HFFc6 (cell line): Measurements from ENCODE around the gene WDR81. TPM values are rescaled to one million over a fixed set of nuclear protein-coding genes. Genes with fewer than 3 reads are reported as not detected.

Experiments
- DNase-seq: peaks from one replicate; pipeline ENCODE4 v3.0.0-alpha.2; 2018
- H3K27ac Mint-ChIP-seq: 2 replicates; pipeline ENCODE4 v1.8.0; 2020; ENCODE audit warnings: mild to moderate bottlenecking, mixed read lengths
- H3K27me3 Mint-ChIP-seq: 2 replicates; pipeline ENCODE4 v1.8.0; 2021; ENCODE audit warnings: mild to moderate bottlenecking, moderate library complexity, mixed read lengths; ENCODE audit not compliant: insufficient read depth
- H3K36me3 Mint-ChIP-seq: 2 replicates; pipeline ENCODE4 v1.8.0; 2021; ENCODE audit warnings: low read depth, mixed read lengths
- H3K4me1 Mint-ChIP-seq: 2 replicates; pipeline ENCODE4 v1.8.0; 2020; ENCODE audit warnings: low read depth, mixed read lengths
- H3K4me3 Mint-ChIP-seq: 2 replicates; pipeline ENCODE4 v1.8.0; 2020; ENCODE audit warnings: mild to moderate bottlenecking, moderate library complexity, mixed read lengths
- H3K9me3 Mint-ChIP-seq: 2 replicates; pipeline ENCODE4 v1.8.0; 2020; ENCODE audit warnings: mild to moderate bottlenecking, mixed read lengths
- CTCF ChIP-seq: fragments of 200-600 bp; sonication (generic); IDR thresholded peaks from 2 replicates; pipeline ENCODE4 v1.5.0; 2021; ENCODE audit warnings: antibody characterized with exemption, mild to moderate bottlenecking
- total RNA-seq, 6 experiments: library from RNA; stranded (reverse); fragmentation: NEBNext Ultra II Directional; extraction: Animal tissue kit (Norgen Biotek cat#: 25700); gene quantifications; 2 replicates in 1 of 6; 3 replicates in 5 of 6; pipeline ENCODE4 v1.2.3, GENCODE V29; 2021

Gene WDR81
- total RNA-seq, 6 experiments from 2014 or later = 12.5 to 18.1 (median 13.2) TPM

GRCh38 chr17:1710807-1711553 lies 13.5 kb upstream of the WDR81 start:
- DNase-seq = no peak
- peaks cover 36% of the 10 kb centered on the region for H3K36me3 Mint-ChIP-seq
- no peaks in the 10 kb centered on the region for H3K9me3 Mint-ChIP-seq
- peaks cover 36% of the 10 kb centered on the region for H3K4me1 Mint-ChIP-seq
- peak overlapping the region; percentile 79 for H3K27ac Mint-ChIP-seq
- peaks cover 30% of the 10 kb centered on the region for H3K27me3 Mint-ChIP-seq
- no peak for TF ChIP-seq CTCF
- peak overlapping the region; percentile 91 for H3K4me3 Mint-ChIP-seq

- no peak for DNase-seq
- H3K27me3 Mint-ChIP-seq = peaks cover 31% of the 10 kb centered on the region
- peak overlapping the region; percentile 91 for H3K4me3 Mint-ChIP-seq
- peaks cover 36% of the 10 kb centered on the region for H3K36me3 Mint-ChIP-seq
- no peak for TF ChIP-seq CTCF
- peaks cover 36% of the 10 kb centered on the region for H3K4me1 Mint-ChIP-seq
- H3K27ac Mint-ChIP-seq = peak overlapping the region; percentile 79
- no peaks in the 10 kb centered on the region for H3K9me3 Mint-ChIP-seq
Observed at GRCh38 chr17:1711804-1712203, 12.7 kb upstream of the WDR81 start.

GRCh38 chr17:1712271-1712670 lies 12.2 kb upstream of the WDR81 start:
- Mint-ChIP-seq H3K4me3 (peak overlapping the region; percentile 91), H3K27ac (peak overlapping the region; percentile 79), H3K9me3 (no peaks in the 10 kb centered on the region), H3K36me3 (peaks cover 36% of the 10 kb centered on the region), H3K27me3 (peaks cover 29% of the 10 kb centered on the region), H3K4me1 (peaks cover 38% of the 10 kb centered on the region)
- TF ChIP-seq CTCF = no peak
- no peak for DNase-seq

- Mint-ChIP-seq H3K4me3 (peak overlapping the region; percentile 91), H3K27me3 (peaks cover 28% of the 10 kb centered on the region), H3K36me3 (peaks cover 36% of the 10 kb centered on the region), H3K4me1 (peaks cover 48% of the 10 kb centered on the region), H3K9me3 (no peaks in the 10 kb centered on the region), H3K27ac (peak overlapping the region; percentile 79)
- no peak for TF ChIP-seq CTCF
- DNase-seq = no peak
Observed at GRCh38 chr17:1713160-1713877, 11.2 kb upstream of the WDR81 start.

GRCh38 chr17:1713878-1714426 lies 10.6 kb upstream of the WDR81 start:
- peak; percentile 64 for TF ChIP-seq CTCF
- DNase-seq = peak; percentile 25
- H3K27me3 Mint-ChIP-seq = peaks cover 25% of the 10 kb centered on the region
- H3K27ac Mint-ChIP-seq = peak overlapping the region; percentile 79
- H3K4me3 Mint-ChIP-seq = peak overlapping the region; percentile 91
- peaks cover 51% of the 10 kb centered on the region for H3K4me1 Mint-ChIP-seq
- H3K36me3 Mint-ChIP-seq = peaks cover 36% of the 10 kb centered on the region
- no peaks in the 10 kb centered on the region for H3K9me3 Mint-ChIP-seq
